Panc1 (cell line): ENCODE measurements around the gene TENT4B. TPM values are rescaled to one million over a fixed set of nuclear protein-coding genes. Genes with fewer than 3 reads are reported as not detected.

ENCODE experiments used
- ATAC-seq: fragments of 200-7000 bp; cut with Tn5 transposase; 2 replicates; pipeline ENCODE4 v1.9.1; 2020; ENCODE audit warnings: mild to moderate bottlenecking, moderate library complexity
- BruUV-seq: library from RNA; stranded (reverse); fragments of 400-500 nt; replicated peaks from 2 replicates; lab custom pipeline; 2021; lab: Mats Ljungman, UMichigan
- CTCF ChIA-PET: fragments of 300-600 bp; sonication (Branson Sonifier 250); formaldehyde crosslinking; loops from one replicate; lab custom pipeline; 2022; ENCODE audit warnings: antibody characterized with exemption; lab: Charles Lee
- POLR2A ChIA-PET: fragments of 300-600 bp; sonication (Branson Sonifier 250); formaldehyde crosslinking; loops from one replicate; lab custom pipeline; 2022; ENCODE audit warnings: antibody characterized with exemption; lab: Charles Lee
- DNase-seq: peaks from one replicate; pipeline ENCODE4 v3.0.0-alpha.2; 2010; ENCODE audit warnings: low read depth, low spot score
- H3K27ac ChIP-seq: 2 replicates; pipeline ENCODE4 v1.5.1; 2011; ENCODE audit warnings: mild to moderate bottlenecking, low read length, inconsistent platforms
- H3K27me3 ChIP-seq: fragments of 200-500 bp; sonication (Bioruptor generic); 2 replicates; pipeline ENCODE4 v1.6.0; 2014; ENCODE audit warnings: low read length, inconsistent platforms; ENCODE audit not compliant: control insufficient read depth, insufficient read depth
- H3K36me3 ChIP-seq: fragments of 200-500 bp; sonication (Bioruptor generic); 2 replicates; pipeline ENCODE4 v1.5.1; 2014; ENCODE audit warnings: inconsistent platforms, mild to moderate bottlenecking, low read length, moderate library complexity; ENCODE audit not compliant: control insufficient read depth, insufficient read depth
- H3K4me1 ChIP-seq: 2 replicates; pipeline ENCODE4 v1.5.1; 2011; ENCODE audit warnings: inconsistent platforms, mild to moderate bottlenecking, low read length, moderate library complexity; ENCODE audit not compliant: control insufficient read depth, insufficient read depth
- H3K4me3 ChIP-seq, 2 experiments: 2 replicates each; pipeline ENCODE4 v1.5.1; 2011 to 2012; ENCODE audit warnings: low read depth in 2 of 2, low read length in 2 of 2, mild to moderate bottlenecking in 2 of 2, inconsistent platforms in 1 of 2, moderate library complexity in 1 of 2
- H3K9me3 ChIP-seq: fragments of 200-500 bp; sonication (Bioruptor generic); 2 replicates; pipeline ENCODE4 v1.5.1; 2014; ENCODE audit warnings: low read depth, mild to moderate bottlenecking, inconsistent platforms, low read length, moderate library complexity; ENCODE audit not compliant: control insufficient read depth, insufficient read depth
- POLR2AphosphoS5 ChIP-seq: IDR thresholded peaks from 2 replicates; pipeline ENCODE4 v1.6.1; 2012; ENCODE audit warnings: mild to moderate bottlenecking, low read depth, low read length, moderate library complexity
- SIN3A ChIP-seq: IDR thresholded peaks from 2 replicates; pipeline ENCODE4 v1.6.1; 2012; ENCODE audit warnings: low read depth, mild to moderate bottlenecking, low read length, moderate library complexity, borderline replicate concordance; ENCODE audit not compliant: insufficient read depth
- TCF7L2 ChIP-seq: IDR thresholded peaks from 2 replicates; pipeline ENCODE4 v1.6.1; 2011; ENCODE audit warnings: mild to moderate bottlenecking, low read depth, low read length, inconsistent platforms
- in situ Hi-C: cut with HindIII; loops from 2 replicates; pipeline ENCODE4 v1.10.0; 2016; ENCODE audit warnings: low sequenced_read_pairs, low pct_unique_long_range_greater_than_20kb
- intact Hi-C: fragments of 100-400 bp; cut with micrococcal nuclease; formaldehyde crosslinking; loops from one replicate; pipeline ENCODE4 v1.10.0; 2022; ENCODE audit not compliant: unreplicated experiment
- total RNA-seq: library from RNA; stranded (reverse); gene quantifications from one replicate; pipeline ENCODE4 v1.2.1, GENCODE V29; 2021; ENCODE audit not compliant: unreplicated experiment
- TF ChIP-seq, protein P1 (sequence below), 2 experiments: IDR thresholded peaks; 2 replicates each; pipeline ENCODE4 v1.6.1; 2011 to 2012; ENCODE audit warnings: low read depth in 2 of 2, control low read depth in 1 of 2, low read length in 1 of 2, mild to moderate bottlenecking in 1 of 2, moderate library complexity in 1 of 2; ENCODE audit not compliant: insufficient read depth in 1 of 2
- TF ChIP-seq, protein P2 (sequence below): fragments of 450-650 bp; IDR thresholded peaks from 2 replicates; pipeline ENCODE4 v1.5.1; 2017; ENCODE audit warnings: mild to moderate bottlenecking

TENT4B gene
- total RNA-seq, 1 experiment from 2014 or later, result 9.7 TPM

DNA sequence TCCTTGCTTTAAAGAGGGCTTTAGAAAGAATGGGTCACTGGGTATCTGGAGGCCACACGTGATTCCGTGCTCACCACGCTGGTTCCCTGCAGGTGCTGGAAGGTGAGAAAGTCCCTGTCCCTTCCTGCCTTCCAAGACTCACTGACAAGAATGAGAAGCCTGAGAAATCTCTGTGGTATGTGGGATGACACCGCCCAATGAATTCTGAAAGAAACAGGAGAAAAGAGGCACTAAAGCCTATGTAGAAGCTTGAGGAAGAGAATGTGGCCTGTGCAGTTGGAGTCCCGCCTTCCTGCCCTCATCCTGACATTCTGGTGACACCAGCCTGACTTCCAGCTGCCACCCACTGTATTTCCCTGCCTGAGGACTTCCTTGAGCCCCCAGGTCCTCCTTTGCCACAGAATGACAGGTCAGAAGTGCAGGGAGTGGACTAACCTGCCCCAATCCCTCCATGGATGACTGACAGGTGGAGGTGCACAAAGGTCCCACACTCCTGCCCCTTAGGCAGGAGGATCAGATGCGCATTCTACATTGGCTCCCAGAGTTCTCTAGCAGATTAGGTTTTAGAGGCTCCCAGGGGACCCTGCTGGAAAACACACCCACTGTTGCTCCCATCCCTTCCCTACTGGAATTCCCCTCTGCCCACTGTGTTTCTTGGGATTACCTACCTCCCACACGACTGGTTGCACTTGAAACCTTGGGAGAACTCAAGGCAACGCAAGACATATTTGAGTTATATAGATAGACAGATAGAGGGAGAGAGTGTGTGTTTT, 38.6 kb upstream of the TENT4B start:
- no peak for ATAC-seq

DNA sequence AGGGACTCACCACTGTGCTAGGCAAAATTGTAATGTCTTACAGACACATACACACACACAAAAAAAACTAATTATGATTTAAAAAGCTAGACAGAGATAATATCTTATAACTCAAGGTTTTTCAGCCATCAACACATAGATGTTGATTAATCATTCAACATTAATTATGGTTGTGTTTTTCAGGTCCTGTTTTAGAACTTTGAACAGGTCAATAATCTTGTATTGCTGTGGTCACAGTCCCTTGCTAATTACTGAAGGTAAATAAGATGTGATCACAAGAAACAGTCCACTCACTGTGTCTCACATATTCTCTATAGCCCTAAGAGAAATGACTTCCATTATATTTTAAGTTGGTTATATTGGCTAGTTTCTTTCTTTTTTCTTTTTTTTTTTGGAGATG, 32.4 kb upstream of the TENT4B start:
- in situ Hi-C loops (no loop called here), intact Hi-C loops (no loop called here)
- Histone ChIP-seq H3K4me1 (no peaks in the 10 kb centered on the region), H3K27ac (no peak overlapping the region), H3K27me3 (no peaks in the 10 kb centered on the region), H3K9me3 (no peaks in the 10 kb centered on the region), H3K36me3 (no peaks in the 10 kb centered on the region), H3K4me3 (no peak overlapping the region)
- no TSS peak for BruUV-seq
- no peak for ATAC-seq
- no peak for TF ChIP-seq TCF7L2
- TF ChIP-seq, protein P1, sequence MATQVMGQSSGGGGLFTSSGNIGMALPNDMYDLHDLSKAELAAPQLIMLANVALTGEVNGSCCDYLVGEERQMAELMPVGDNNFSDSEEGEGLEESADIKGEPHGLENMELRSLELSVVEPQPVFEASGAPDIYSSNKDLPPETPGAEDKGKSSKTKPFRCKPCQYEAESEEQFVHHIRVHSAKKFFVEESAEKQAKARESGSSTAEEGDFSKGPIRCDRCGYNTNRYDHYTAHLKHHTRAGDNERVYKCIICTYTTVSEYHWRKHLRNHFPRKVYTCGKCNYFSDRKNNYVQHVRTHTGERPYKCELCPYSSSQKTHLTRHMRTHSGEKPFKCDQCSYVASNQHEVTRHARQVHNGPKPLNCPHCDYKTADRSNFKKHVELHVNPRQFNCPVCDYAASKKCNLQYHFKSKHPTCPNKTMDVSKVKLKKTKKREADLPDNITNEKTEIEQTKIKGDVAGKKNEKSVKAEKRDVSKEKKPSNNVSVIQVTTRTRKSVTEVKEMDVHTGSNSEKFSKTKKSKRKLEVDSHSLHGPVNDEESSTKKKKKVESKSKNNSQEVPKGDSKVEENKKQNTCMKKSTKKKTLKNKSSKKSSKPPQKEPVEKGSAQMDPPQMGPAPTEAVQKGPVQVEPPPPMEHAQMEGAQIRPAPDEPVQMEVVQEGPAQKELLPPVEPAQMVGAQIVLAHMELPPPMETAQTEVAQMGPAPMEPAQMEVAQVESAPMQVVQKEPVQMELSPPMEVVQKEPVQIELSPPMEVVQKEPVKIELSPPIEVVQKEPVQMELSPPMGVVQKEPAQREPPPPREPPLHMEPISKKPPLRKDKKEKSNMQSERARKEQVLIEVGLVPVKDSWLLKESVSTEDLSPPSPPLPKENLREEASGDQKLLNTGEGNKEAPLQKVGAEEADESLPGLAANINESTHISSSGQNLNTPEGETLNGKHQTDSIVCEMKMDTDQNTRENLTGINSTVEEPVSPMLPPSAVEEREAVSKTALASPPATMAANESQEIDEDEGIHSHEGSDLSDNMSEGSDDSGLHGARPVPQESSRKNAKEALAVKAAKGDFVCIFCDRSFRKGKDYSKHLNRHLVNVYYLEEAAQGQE (IDR thresholded peaks at IDR 0.05; ENCODE audit: insufficient read depth in 1 of 2, low read depth in 2 of 2, low read length in 1 of 2), result no peak
- TF ChIP-seq, protein P2, sequence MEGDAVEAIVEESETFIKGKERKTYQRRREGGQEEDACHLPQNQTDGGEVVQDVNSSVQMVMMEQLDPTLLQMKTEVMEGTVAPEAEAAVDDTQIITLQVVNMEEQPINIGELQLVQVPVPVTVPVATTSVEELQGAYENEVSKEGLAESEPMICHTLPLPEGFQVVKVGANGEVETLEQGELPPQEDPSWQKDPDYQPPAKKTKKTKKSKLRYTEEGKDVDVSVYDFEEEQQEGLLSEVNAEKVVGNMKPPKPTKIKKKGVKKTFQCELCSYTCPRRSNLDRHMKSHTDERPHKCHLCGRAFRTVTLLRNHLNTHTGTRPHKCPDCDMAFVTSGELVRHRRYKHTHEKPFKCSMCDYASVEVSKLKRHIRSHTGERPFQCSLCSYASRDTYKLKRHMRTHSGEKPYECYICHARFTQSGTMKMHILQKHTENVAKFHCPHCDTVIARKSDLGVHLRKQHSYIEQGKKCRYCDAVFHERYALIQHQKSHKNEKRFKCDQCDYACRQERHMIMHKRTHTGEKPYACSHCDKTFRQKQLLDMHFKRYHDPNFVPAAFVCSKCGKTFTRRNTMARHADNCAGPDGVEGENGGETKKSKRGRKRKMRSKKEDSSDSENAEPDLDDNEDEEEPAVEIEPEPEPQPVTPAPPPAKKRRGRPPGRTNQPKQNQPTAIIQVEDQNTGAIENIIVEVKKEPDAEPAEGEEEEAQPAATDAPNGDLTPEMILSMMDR, result no peak
- no peak for TF ChIP-seq POLR2AphosphoS5
- TF ChIP-seq SIN3A, result no peak
- POLR2A ChIA-PET, result interaction anchor here (0.6 kb wide), 1 partner anchor 137 kb away, joined by 6 read pairs; no protein-coding TSS in a partner anchor
- CTCF ChIA-PET, result no interaction called here
- no peak for DNase-seq

More for the DNA sequence above, 38.6 kb upstream of the TENT4B start:
- CTCF ChIA-PET, result no interaction called here
- in situ Hi-C loops (no loop called here), intact Hi-C loops (no loop called here)
- no peak for TF ChIP-seq TCF7L2
- TF ChIP-seq POLR2AphosphoS5, result no peak
- TF ChIP-seq, protein P1 (IDR thresholded peaks at IDR 0.05; ENCODE audit: insufficient read depth in 1 of 2, low read depth in 2 of 2, low read length in 1 of 2), result no peak
- TF ChIP-seq, protein P2, result no peak
- TF ChIP-seq SIN3A, result no peak
- H3K27me3 ChIP-seq, result no peaks in the 10 kb centered on the region
- DNase-seq, result no peak
- no peak overlapping the region for H3K4me3 ChIP-seq
- H3K4me1 ChIP-seq, result no peaks in the 10 kb centered on the region
- POLR2A ChIA-PET, result no interaction called here
- H3K36me3 ChIP-seq, result no peaks in the 10 kb centered on the region
- H3K9me3 ChIP-seq, result no peaks in the 10 kb centered on the region
- H3K27ac ChIP-seq, result no peak overlapping the region
- no TSS peak for BruUV-seq
